ENCODE measurements around the gene SFRP5. TPM values are rescaled to one million over a fixed set of nuclear protein-coding genes. Genes with fewer than 3 reads are reported as not detected.

SFRP5 gene
- total and polyA plus RNA-seq, 5 donors = 110 to 191 (median 148) TPM

GRCh38 chr10:97805096-97805884 lies 33.5 kb upstream of the SFRP5 start:
- ATAC-seq (no peak), DNase-seq (no peak)
- H3K4me1 ChIP-seq (ENCODE audit: control insufficient read depth, insufficient read depth, low read length) = no peaks in the 10 kb centered on the region
- intact Hi-C loops (cut with DNase I) = no loop called here
- H3K27ac ChIP-seq (ENCODE audit: low read length) = no peak overlapping the region
- H3K4me3 ChIP-seq (ENCODE audit: low read length) = no peak overlapping the region
- WGBS = 67% methylated on average over 12 of the region's 12 CpGs
- H3K27me3 ChIP-seq (ENCODE audit: control insufficient read depth, insufficient read depth) = no peaks in the 10 kb centered on the region
- no peaks in the 10 kb centered on the region for H3K9me3 ChIP-seq (ENCODE audit: control insufficient read depth, low read length)

- DNase-seq (no peak), ATAC-seq (peak in 1 of 2 donors; percentile 34)
- 61% methylated on average over 5 of the region's 5 CpGs for WGBS
- Histone ChIP-seq H3K4me1 (ENCODE audit: control insufficient read depth, insufficient read depth, low read length) (no peaks in the 10 kb centered on the region), H3K27me3 (ENCODE audit: control insufficient read depth, insufficient read depth) (no peaks in the 10 kb centered on the region), H3K27ac (ENCODE audit: low read length) (no peak overlapping the region), H3K9me3 (ENCODE audit: control insufficient read depth, low read length) (no peaks in the 10 kb centered on the region), H3K4me3 (ENCODE audit: low read length) (no peak overlapping the region)
- intact Hi-C loops (cut with DNase I) = no loop called here
Measured at GRCh38 chr10:97801422-97801821, 29.6 kb upstream of the SFRP5 start.

GRCh38 chr10:97800474-97800873 lies 28.7 kb upstream of the SFRP5 start:
- no peaks in the 10 kb centered on the region for H3K27me3 ChIP-seq (ENCODE audit: control insufficient read depth, insufficient read depth)
- no peak overlapping the region for H3K27ac ChIP-seq (ENCODE audit: low read length)
- DNase-seq (no peak), ATAC-seq (no peak)
- WGBS = 78% methylated on average over 9 of the region's 9 CpGs
- no peak overlapping the region for H3K4me3 ChIP-seq (ENCODE audit: low read length)
- intact Hi-C loops (cut with DNase I) = no loop called here
- H3K9me3 ChIP-seq (ENCODE audit: control insufficient read depth, low read length) = no peaks in the 10 kb centered on the region
- H3K4me1 ChIP-seq (ENCODE audit: control insufficient read depth, insufficient read depth, low read length) = no peaks in the 10 kb centered on the region

GRCh38 chr10:97798958-97799610 lies 27.3 kb upstream of the SFRP5 start:
- intact Hi-C loops (cut with DNase I) = loop anchor here in 1 of 4 donors (10.0 kb wide), 1 partner anchor 66 kb away; no protein-coding TSS in a partner anchor
- DNase-seq = no peak
- ATAC-seq = no peak
- H3K9me3 ChIP-seq (ENCODE audit: control insufficient read depth, low read length) = no peaks in the 10 kb centered on the region
- WGBS = 69% methylated on average over 1 of the region's 1 CpG
- H3K4me1 ChIP-seq (ENCODE audit: control insufficient read depth, insufficient read depth, low read length) = no peaks in the 10 kb centered on the region
- H3K4me3 ChIP-seq (ENCODE audit: low read length) = no peak overlapping the region
- H3K27ac ChIP-seq (ENCODE audit: low read length) = no peak overlapping the region
- H3K27me3 ChIP-seq (ENCODE audit: control insufficient read depth, insufficient read depth) = no peaks in the 10 kb centered on the region

GRCh38 chr10:97796651-97797050 lies 24.9 kb upstream of the SFRP5 start:
- H3K27me3 ChIP-seq (ENCODE audit: control insufficient read depth, insufficient read depth) = no peaks in the 10 kb centered on the region
- ATAC-seq (peak in 1 of 2 donors; percentile 43), DNase-seq (no peak)
- H3K4me3 ChIP-seq (ENCODE audit: low read length) = no peak overlapping the region
- 23% methylated on average over 3 of the region's 3 CpGs for WGBS
- no peaks in the 10 kb centered on the region for H3K4me1 ChIP-seq (ENCODE audit: control insufficient read depth, insufficient read depth, low read length)
- no peaks in the 10 kb centered on the region for H3K9me3 ChIP-seq (ENCODE audit: control insufficient read depth, low read length)
- H3K27ac ChIP-seq (ENCODE audit: low read length) = no peak overlapping the region
- intact Hi-C loops (cut with DNase I) = loop anchor here in 1 of 4 donors (10.0 kb wide), 1 partner anchor 68 kb away; no protein-coding TSS in a partner anchor

- no peaks in the 10 kb centered on the region for H3K9me3 ChIP-seq (ENCODE audit: control insufficient read depth, low read length)
- no peak for ATAC-seq
- 68% methylated on average over 4 of the region's 4 CpGs for WGBS
- intact Hi-C loops (cut with DNase I) = loop anchor here in 1 of 4 donors (10.0 kb wide), 1 partner anchor 69 kb away; no protein-coding TSS in a partner anchor
- DNase-seq = no peak
- no peaks in the 10 kb centered on the region for H3K27me3 ChIP-seq (ENCODE audit: control insufficient read depth, insufficient read depth)
- no peak overlapping the region for H3K27ac ChIP-seq (ENCODE audit: low read length)
- H3K4me3 ChIP-seq (ENCODE audit: low read length) = no peak overlapping the region
- H3K4me1 ChIP-seq (ENCODE audit: control insufficient read depth, insufficient read depth, low read length) = no peaks in the 10 kb centered on the region
Measured at GRCh38 chr10:97795886-97796285, 24.1 kb upstream of the SFRP5 start.

GRCh38 chr10:97791824-97792721 lies 20.3 kb upstream of the SFRP5 start:
- peak; percentile 62 to 87 (median 81) for DNase-seq

GRCh38 chr10:97789770-97790397 lies 18.1 kb upstream of the SFRP5 start:
- Histone ChIP-seq H3K9me3 (ENCODE audit: control insufficient read depth, low read length) (no peaks in the 10 kb centered on the region), H3K27me3 (ENCODE audit: control insufficient read depth, insufficient read depth) (no peaks in the 10 kb centered on the region), H3K27ac (ENCODE audit: low read length) (no peak overlapping the region), H3K4me1 (ENCODE audit: control insufficient read depth, insufficient read depth, low read length) (no peaks in the 10 kb centered on the region), H3K4me3 (ENCODE audit: low read length) (no peak overlapping the region)
- intact Hi-C loops (cut with DNase I) = loop anchor here in 3 of 4 donors (5.0 to 10.0 kb wide), 3 partner anchors 72 to 82 kb away; no protein-coding TSS in a partner anchor
- DNase-seq (no peak), ATAC-seq (no peak)
- 69% methylated on average over 6 of the region's 6 CpGs for WGBS

More at GRCh38 chr10:97791824-97792721, 20.3 kb upstream of the SFRP5 start:
- Histone ChIP-seq H3K9me3 (ENCODE audit: control insufficient read depth, low read length) (no peaks in the 10 kb centered on the region), H3K4me3 (ENCODE audit: low read length) (no peak overlapping the region), H3K4me1 (ENCODE audit: control insufficient read depth, insufficient read depth, low read length) (no peaks in the 10 kb centered on the region), H3K27me3 (ENCODE audit: control insufficient read depth, insufficient read depth) (no peaks in the 10 kb centered on the region), H3K27ac (ENCODE audit: low read length) (no peak overlapping the region)
- intact Hi-C loops (cut with DNase I) = loop anchor here in 3 of 4 donors (5.0 to 10.0 kb wide), 3 partner anchors 70 to 80 kb away; no protein-coding TSS in a partner anchor
- WGBS = 27% methylated on average over 13 of the region's 13 CpGs
- ATAC-seq = peak; percentile 29 to 39

GRCh38 chr10:97788552-97789442 lies 17.0 kb upstream of the SFRP5 start:
- no peaks in the 10 kb centered on the region for H3K27me3 ChIP-seq (ENCODE audit: control insufficient read depth, insufficient read depth)
- peak; percentile 91 to 93 for ATAC-seq
- DNase-seq = peak; percentile 79 to 89 (median 87)

More at GRCh38 chr10:97788552-97789442, 17.0 kb upstream of the SFRP5 start:
- peak overlapping the region; percentile 66 for H3K27ac ChIP-seq (ENCODE audit: low read length)
- no peak overlapping the region for H3K4me3 ChIP-seq (ENCODE audit: low read length)
- H3K4me1 ChIP-seq (ENCODE audit: control insufficient read depth, insufficient read depth, low read length) = no peaks in the 10 kb centered on the region
- WGBS = 12% methylated on average over 22 of the region's 22 CpGs
- intact Hi-C loops (cut with DNase I) = no loop called here
- H3K9me3 ChIP-seq (ENCODE audit: control insufficient read depth, low read length) = no peaks in the 10 kb centered on the region
